Astrocyte (in vitro differentiated cells and primary cell): ENCODE measurements around the gene CTCF.

Experiments used
- CTCF ChIP-seq: IDR thresholded peaks from 2 replicates; pipeline ENCODE4 v1.5.1; 2011; ENCODE audit warnings: low read depth, mild to moderate bottlenecking, inconsistent platforms, low read length, moderate library complexity; ENCODE audit not compliant: insufficient read depth
- EZH2 ChIP-seq: IDR thresholded peaks from 2 replicates; pipeline ENCODE4 v1.6.1; 2012; ENCODE audit warnings: mild to moderate bottlenecking, low read length, inconsistent platforms; ENCODE audit not compliant: insufficient read depth

- TF ChIP-seq CTCF (no peak), EZH2 (no peak)
These were observed 34.0 kb upstream of the CTCF start, which contains the start of gene RIPOR1 for GRCh38 chr16:67528222-67528869.
